ENCODE results near the gene PAX7.

DNA sequence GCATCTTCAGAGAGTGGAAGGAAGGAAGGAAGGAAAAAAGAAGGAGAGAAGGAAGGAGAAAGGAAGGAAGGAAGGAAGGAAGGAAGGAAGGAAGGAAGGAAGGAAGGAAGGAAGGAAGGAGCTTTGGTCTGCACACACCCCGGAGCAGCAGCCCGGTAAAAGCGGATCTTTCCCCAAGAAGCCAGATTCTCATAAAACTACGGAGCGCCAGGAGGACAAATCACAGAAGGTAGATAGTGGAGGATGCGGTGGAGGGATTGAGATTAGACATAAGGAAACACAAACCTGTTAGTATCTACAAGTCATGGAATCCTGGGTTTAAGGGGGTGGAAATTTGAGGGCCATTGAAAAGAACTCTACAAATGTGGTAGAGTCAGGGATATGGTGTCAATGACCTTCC lies 36.7 kb downstream of the PAX7 start:
- no peak for TF ChIP-seq EZH2 (IDR thresholded peaks at IDR 0.05; ENCODE audit: borderline replicate concordance, low read depth, low read length)
- no peak for TF ChIP-seq ZBTB7A (IDR thresholded peaks at IDR 0.05; ENCODE audit: borderline replicate concordance, control insufficient read depth, low read depth, low read length)
- TF ChIP-seq NFE2L1 (tag; IDR thresholded peaks at IDR 0.05; ENCODE audit: borderline replicate concordance, low read depth), result no peak
- TF ChIP-seq, protein P1, sequence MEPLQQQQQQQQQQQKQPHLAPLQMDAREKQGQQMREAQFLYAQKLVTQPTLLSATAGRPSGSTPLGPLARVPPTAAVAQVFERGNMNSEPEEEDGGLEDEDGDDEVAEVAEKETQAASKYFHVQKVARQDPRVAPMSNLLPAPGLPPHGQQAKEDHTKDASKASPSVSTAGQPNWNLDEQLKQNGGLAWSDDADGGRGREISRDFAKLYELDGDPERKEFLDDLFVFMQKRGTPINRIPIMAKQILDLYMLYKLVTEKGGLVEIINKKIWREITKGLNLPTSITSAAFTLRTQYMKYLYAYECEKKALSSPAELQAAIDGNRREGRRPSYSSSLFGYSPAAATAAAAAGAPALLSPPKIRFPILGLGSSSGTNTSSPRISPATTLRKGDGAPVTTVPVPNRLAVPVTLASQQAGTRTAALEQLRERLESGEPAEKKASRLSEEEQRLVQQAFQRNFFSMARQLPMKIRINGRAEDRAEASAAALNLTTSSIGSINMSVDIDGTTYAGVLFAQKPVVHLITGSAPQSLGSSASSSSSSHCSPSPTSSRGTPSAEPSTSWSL (CRISPR knock-in tag; IDR thresholded peaks at IDR 0.05; ENCODE audit: borderline replicate concordance), result no peak
- no peak for TF ChIP-seq ZNF311 (CRISPR knock-in tag; IDR thresholded peaks at IDR 0.05)
- TF ChIP-seq BRD4 (IDR thresholded peaks at IDR 0.05), result no peak
- no peak for TF ChIP-seq ZNF436 (CRISPR knock-in tag; IDR thresholded peaks at IDR 0.05)
- TF ChIP-seq, protein P2, sequence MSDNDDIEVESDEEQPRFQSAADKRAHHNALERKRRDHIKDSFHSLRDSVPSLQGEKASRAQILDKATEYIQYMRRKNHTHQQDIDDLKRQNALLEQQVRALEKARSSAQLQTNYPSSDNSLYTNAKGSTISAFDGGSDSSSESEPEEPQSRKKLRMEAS (CRISPR knock-in tag; IDR thresholded peaks at IDR 0.05), result no peak
- TF ChIP-seq POLR2A (conservative IDR thresholded peaks at IDR 0.05), result no peak
- TF ChIP-seq, protein P3, sequence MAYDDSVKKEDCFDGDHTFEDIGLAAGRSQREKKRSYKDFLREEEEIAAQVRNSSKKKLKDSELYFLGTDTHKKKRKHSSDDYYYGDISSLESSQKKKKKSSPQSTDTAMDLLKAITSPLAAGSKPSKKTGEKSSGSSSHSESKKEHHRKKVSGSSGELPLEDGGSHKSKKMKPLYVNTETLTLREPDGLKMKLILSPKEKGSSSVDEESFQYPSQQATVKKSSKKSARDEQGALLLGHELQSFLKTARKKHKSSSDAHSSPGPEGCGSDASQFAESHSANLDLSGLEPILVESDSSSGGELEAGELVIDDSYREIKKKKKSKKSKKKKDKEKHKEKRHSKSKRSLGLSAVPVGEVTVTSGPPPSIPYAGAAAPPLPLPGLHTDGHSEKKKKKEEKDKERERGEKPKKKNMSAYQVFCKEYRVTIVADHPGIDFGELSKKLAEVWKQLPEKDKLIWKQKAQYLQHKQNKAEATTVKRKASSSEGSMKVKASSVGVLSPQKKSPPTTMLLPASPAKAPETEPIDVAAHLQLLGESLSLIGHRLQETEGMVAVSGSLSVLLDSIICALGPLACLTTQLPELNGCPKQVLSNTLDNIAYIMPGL (CRISPR knock-in tag; IDR thresholded peaks at IDR 0.05), result no peak
- TF ChIP-seq SMARCC2 (IDR thresholded peaks at IDR 0.05; ENCODE audit: low read depth), result no peak
- no peak for TF ChIP-seq HDAC6 (IDR thresholded peaks at IDR 0.05; ENCODE audit: low read depth, low read length)
- TF ChIP-seq, protein P4, sequence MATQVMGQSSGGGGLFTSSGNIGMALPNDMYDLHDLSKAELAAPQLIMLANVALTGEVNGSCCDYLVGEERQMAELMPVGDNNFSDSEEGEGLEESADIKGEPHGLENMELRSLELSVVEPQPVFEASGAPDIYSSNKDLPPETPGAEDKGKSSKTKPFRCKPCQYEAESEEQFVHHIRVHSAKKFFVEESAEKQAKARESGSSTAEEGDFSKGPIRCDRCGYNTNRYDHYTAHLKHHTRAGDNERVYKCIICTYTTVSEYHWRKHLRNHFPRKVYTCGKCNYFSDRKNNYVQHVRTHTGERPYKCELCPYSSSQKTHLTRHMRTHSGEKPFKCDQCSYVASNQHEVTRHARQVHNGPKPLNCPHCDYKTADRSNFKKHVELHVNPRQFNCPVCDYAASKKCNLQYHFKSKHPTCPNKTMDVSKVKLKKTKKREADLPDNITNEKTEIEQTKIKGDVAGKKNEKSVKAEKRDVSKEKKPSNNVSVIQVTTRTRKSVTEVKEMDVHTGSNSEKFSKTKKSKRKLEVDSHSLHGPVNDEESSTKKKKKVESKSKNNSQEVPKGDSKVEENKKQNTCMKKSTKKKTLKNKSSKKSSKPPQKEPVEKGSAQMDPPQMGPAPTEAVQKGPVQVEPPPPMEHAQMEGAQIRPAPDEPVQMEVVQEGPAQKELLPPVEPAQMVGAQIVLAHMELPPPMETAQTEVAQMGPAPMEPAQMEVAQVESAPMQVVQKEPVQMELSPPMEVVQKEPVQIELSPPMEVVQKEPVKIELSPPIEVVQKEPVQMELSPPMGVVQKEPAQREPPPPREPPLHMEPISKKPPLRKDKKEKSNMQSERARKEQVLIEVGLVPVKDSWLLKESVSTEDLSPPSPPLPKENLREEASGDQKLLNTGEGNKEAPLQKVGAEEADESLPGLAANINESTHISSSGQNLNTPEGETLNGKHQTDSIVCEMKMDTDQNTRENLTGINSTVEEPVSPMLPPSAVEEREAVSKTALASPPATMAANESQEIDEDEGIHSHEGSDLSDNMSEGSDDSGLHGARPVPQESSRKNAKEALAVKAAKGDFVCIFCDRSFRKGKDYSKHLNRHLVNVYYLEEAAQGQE (IDR thresholded peaks at IDR 0.05; ENCODE audit: borderline replicate concordance), result no peak
- TF ChIP-seq, protein P4 (CRISPR knock-in tag; IDR thresholded peaks at IDR 0.05; ENCODE audit: low read depth), result no peak
- TF ChIP-seq FOSL1 (tag; conservative IDR thresholded peaks at IDR 0.05), result no peak
